Measurements from ENCODE around the gene HYOU1.

- TF ChIP-seq POLR2A (IDR thresholded peaks at IDR 0.05) (no peak), CTCF (IDR thresholded peaks at IDR 0.05 in 8 of 11, conservative IDR thresholded peaks at IDR 0.05 in 3 of 11) (no peak)
Measured at GRCh38 chr11:119052163-119052814, 4.7 kb downstream of the HYOU1 start.
